HEK293 (cell line): Measurements from ENCODE around the gene RCOR1.
"Not testable (repeated sequence)": the region's sequence is repeated elsewhere in the genome, so short reads cannot be mapped to it uniquely, and the experiment has no call there.

Experiments
- CTCF ChIA-PET: fragments of 350-600 bp; formaldehyde crosslinking; extraction: SDS; loops from one replicate; lab custom pipeline; 2021; ENCODE audit warnings: antibody characterized with exemption; lab: Yijun Ruan, JAX
- POLR2A ChIA-PET: fragments of 300-600 bp; formaldehyde crosslinking; extraction: SDS; loops from one replicate; lab custom pipeline; 2020; ENCODE audit warnings: antibody characterized with exemption, inconsistent platforms; lab: Yijun Ruan, JAX
- H3K27ac ChIP-seq: fragments of 200-500 bp; sonication (Bioruptor generic); 2 replicates; pipeline ENCODE4 v1.5.1; 2014; ENCODE audit warnings: low read depth, low read length, control low read depth, inconsistent platforms; ENCODE audit errors: extremely low read depth
- H3K36me3 ChIP-seq, 2 experiments: fragments of 200-500 bp in 1 of 2; sonication (Bioruptor generic) in 1 of 2; 1 replicate in 1 of 2; 2 replicates in 1 of 2; pipeline ENCODE4 v1.5.1; 2014 to 2017; ENCODE audit warnings: inconsistent platforms in 2 of 2, low read length in 2 of 2; ENCODE audit not compliant: control insufficient read depth in 2 of 2, insufficient read depth in 1 of 2
- H3K4me1 ChIP-seq: fragments of 200-500 bp; sonication (Bioruptor generic); 2 replicates; pipeline ENCODE4 v1.5.1; 2014; ENCODE audit warnings: mild to moderate bottlenecking, low read length, inconsistent platforms; ENCODE audit not compliant: control insufficient read depth, insufficient read depth
- H3K4me3 ChIP-seq: 2 replicates; pipeline ENCODE4 v1.5.1; 2011; ENCODE audit warnings: low read depth, mild to moderate bottlenecking, control low read depth, low read length, moderate library complexity
- H3K9me3 ChIP-seq: fragments of 200-500 bp; sonication (Bioruptor generic); 2 replicates; pipeline ENCODE4 v1.5.1; 2014; ENCODE audit warnings: low read depth, low read length, inconsistent platforms; ENCODE audit not compliant: control insufficient read depth, insufficient read depth
- FEZF1 ChIP-seq: fragments of 450-650 bp; formaldehyde crosslinking; IDR thresholded peaks from 2 replicates; pipeline ENCODE4 v1.5.1; 2016; ENCODE audit warnings: missing biosample characterization, missing genetic modification characterization
- GFI1B ChIP-seq: fragments of 450-650 bp; formaldehyde crosslinking; IDR thresholded peaks from 2 replicates; pipeline ENCODE4 v1.5.1; 2016; ENCODE audit warnings: missing biosample characterization, missing genetic modification characterization
- TSHZ1 ChIP-seq: fragments of 450-650 bp; formaldehyde crosslinking; IDR thresholded peaks from 2 replicates; pipeline ENCODE4 v1.5.1; 2016; ENCODE audit warnings: missing biosample characterization, missing genetic modification characterization, borderline replicate concordance
- YY2 ChIP-seq: fragments of 450-650 bp; formaldehyde crosslinking; IDR thresholded peaks from 2 replicates; pipeline ENCODE4 v1.5.1; 2016; ENCODE audit warnings: missing biosample characterization, missing genetic modification characterization
- ZFP3 ChIP-seq: fragments of 450-650 bp; formaldehyde crosslinking; IDR thresholded peaks from 2 replicates; pipeline ENCODE4 v1.5.1; 2016; ENCODE audit warnings: low read depth, missing biosample characterization, missing genetic modification characterization
- ZNF121 ChIP-seq: fragments of 450-650 bp; formaldehyde crosslinking; IDR thresholded peaks from 2 replicates; pipeline ENCODE4 v1.5.1; 2016; ENCODE audit warnings: missing biosample characterization, missing genetic modification characterization
- ZNF23 ChIP-seq: fragments of 450-650 bp; formaldehyde crosslinking; IDR thresholded peaks from 2 replicates; pipeline ENCODE4 v1.5.1; 2016; ENCODE audit warnings: missing biosample characterization, missing genetic modification characterization, borderline replicate concordance
- ZNF362 ChIP-seq: fragments of 450-650 bp; formaldehyde crosslinking; IDR thresholded peaks from 2 replicates; pipeline ENCODE4 v1.5.1; 2016; ENCODE audit warnings: missing biosample characterization, missing genetic modification characterization
- ZNF501 ChIP-seq: fragments of 450-650 bp; formaldehyde crosslinking; IDR thresholded peaks from 2 replicates; pipeline ENCODE4 v1.5.1; 2016; ENCODE audit warnings: missing biosample characterization, missing genetic modification characterization
- ZNF558 ChIP-seq: fragments of 450-650 bp; formaldehyde crosslinking; IDR thresholded peaks from 2 replicates; pipeline ENCODE4 v1.5.1; 2016; ENCODE audit warnings: missing biosample characterization, missing genetic modification characterization
- ZNF580 ChIP-seq: fragments of 450-650 bp; formaldehyde crosslinking; IDR thresholded peaks from 2 replicates; pipeline ENCODE4 v1.5.1; 2016; ENCODE audit warnings: missing biosample characterization, missing genetic modification characterization
- ZNF600 ChIP-seq: fragments of 450-650 bp; formaldehyde crosslinking; IDR thresholded peaks from 2 replicates; pipeline ENCODE4 v1.5.1; 2016; ENCODE audit warnings: missing biosample characterization, missing genetic modification characterization
- ZNF654 ChIP-seq: fragments of 450-650 bp; formaldehyde crosslinking; IDR thresholded peaks from 2 replicates; pipeline ENCODE4 v1.5.1; 2016; ENCODE audit warnings: low read depth, missing biosample characterization, missing genetic modification characterization
- ZSCAN23 ChIP-seq: fragments of 450-650 bp; formaldehyde crosslinking; IDR thresholded peaks from 2 replicates; pipeline ENCODE4 v1.5.1; 2016; ENCODE audit warnings: missing biosample characterization, missing genetic modification characterization
- TF ChIP-seq, protein P1 (sequence below): fragments of 450-650 bp; formaldehyde crosslinking; IDR thresholded peaks from 2 replicates; pipeline ENCODE4 v1.5.1; 2016; ENCODE audit warnings: missing biosample characterization, missing genetic modification characterization

Gene RCOR1

DNA sequence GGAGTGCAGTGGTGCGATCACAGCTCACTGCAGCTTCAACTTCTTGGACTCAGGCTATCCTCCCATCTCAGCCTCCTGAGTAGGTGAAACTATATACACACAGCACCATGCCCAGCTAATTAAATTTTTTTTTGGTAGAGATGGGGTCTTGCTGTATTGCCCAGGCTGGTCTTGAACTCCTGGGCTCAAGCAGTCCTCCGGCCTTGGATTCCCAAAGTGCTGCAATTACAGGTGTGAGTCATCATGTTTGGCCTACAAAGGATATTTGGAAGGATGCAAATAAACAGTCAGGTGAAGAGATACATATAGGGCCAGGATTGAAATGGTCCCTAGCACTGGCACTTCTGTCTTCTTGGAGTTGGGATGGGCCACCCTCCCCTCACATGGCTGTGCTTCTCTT lies 23.9 kb downstream of the RCOR1 start:
- POLR2A ChIA-PET: no interaction called here
- CTCF ChIA-PET: interaction anchor here (0.7 to 1.0 kb wide), 2 partner anchors 93 to 714 kb away, joined by 3 to 4 read pairs; no protein-coding TSS in a partner anchor
- H3K4me1 ChIP-seq: no peaks in the 10 kb centered on the region

GRCh38 chr14:102616799-102617198 lies 24.4 kb downstream of the RCOR1 start:
- Histone ChIP-seq H3K4me3 (no peak overlapping the region), H3K9me3 (no peaks in the 10 kb centered on the region), H3K27ac (no peak overlapping the region), H3K36me3 (no peaks in the 10 kb centered on the region; a peak in 1 of 3 replicates), H3K4me1 (peaks cover 3% of the 10 kb centered on the region)
- POLR2A ChIA-PET: interaction anchor here (0.6 kb wide), 1 partner anchor 21 kb away, joined by 3 read pairs; no protein-coding TSS in a partner anchor
- CTCF ChIA-PET: interaction anchor here (0.7 to 1.1 kb wide), 2 partner anchors 22 to 713 kb away, joined by 3 to 6 read pairs; no protein-coding TSS in a partner anchor
- TF ChIP-seq ZSCAN23 (tag by site-specific recombination) (no peak), ZFP3 (tag by site-specific recombination) (no peak), ZNF501 (tag by site-specific recombination) (no peak), ZNF558 (tag by site-specific recombination) (no peak)

More for the DNA sequence above, 23.9 kb downstream of the RCOR1 start:
- Histone ChIP-seq H3K27ac (no peak overlapping the region), H3K36me3 (no peaks in the 10 kb centered on the region; a peak in 1 of 3 replicates), H3K9me3 (no peaks in the 10 kb centered on the region), H3K4me3 (no peak overlapping the region)
- TF ChIP-seq GFI1B (tag by site-specific recombination) (no peak), ZNF580 (0 out of 2 replicates have a peak, but pooled peaks have one; percentile 52), ZNF121 (tag by site-specific recombination) (peak; percentile 94), TSHZ1 (no peak), ZNF23 (tag by site-specific recombination) (no peak), ZNF501 (tag by site-specific recombination) (no peak)

DNA sequence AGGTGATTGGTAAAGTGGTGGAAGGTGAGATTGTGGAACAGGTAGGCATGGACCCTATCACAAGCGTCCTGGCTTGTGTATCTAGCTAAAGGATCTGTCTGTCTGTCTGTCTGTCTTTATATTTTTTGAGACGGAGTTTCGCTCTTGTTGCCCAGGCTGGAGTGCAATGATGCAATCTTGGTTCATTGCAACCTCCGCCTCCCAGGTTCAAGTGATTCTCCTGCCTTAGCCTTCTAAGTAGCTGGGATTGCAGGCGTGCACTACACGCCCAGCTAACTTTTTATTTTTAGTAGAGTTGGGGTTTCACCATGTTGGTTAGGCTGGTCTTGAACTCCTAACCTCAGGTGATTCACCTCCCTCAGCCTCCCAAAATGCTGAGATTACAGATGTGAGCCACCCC lies 26.6 kb downstream of the RCOR1 start:
- H3K36me3 ChIP-seq, H3K4me3 ChIP-seq, POLR2A ChIA-PET, H3K9me3 ChIP-seq, H3K4me1 ChIP-seq: not testable (repeated sequence)
- CTCF ChIA-PET: interaction anchor here (0.6 to 1.4 kb wide), 2 partner anchors 34 to 94 kb away, joined by 3 read pairs; no protein-coding TSS in a partner anchor
- TF ChIP-seq ZNF600 (tag by site-specific recombination): 0 out of 2 replicates have a peak, but pooled peaks have one; percentile 17
- TF ChIP-seq, all 188 proteins: peak for 1; not testable (repeated sequence) for 187
- not testable (repeated sequence) for H3K27ac ChIP-seq

GRCh38 chr14:102620413-102620812 lies 28.0 kb downstream of the RCOR1 start:
- Histone ChIP-seq H3K27ac (no peak overlapping the region), H3K4me1 (peaks cover 8% of the 10 kb centered on the region), H3K4me3 (no peak overlapping the region), H3K36me3 (peaks cover 0 to 3% of the 10 kb centered on the region in 2 experiments; a peak in 1 of 3 replicates), H3K9me3 (no peaks in the 10 kb centered on the region)
- CTCF ChIA-PET: interaction anchor here (0.6 kb wide), 1 partner anchor 566 kb away, joined by 3 read pairs; no protein-coding TSS in a partner anchor
- TF ChIP-seq, protein P1, sequence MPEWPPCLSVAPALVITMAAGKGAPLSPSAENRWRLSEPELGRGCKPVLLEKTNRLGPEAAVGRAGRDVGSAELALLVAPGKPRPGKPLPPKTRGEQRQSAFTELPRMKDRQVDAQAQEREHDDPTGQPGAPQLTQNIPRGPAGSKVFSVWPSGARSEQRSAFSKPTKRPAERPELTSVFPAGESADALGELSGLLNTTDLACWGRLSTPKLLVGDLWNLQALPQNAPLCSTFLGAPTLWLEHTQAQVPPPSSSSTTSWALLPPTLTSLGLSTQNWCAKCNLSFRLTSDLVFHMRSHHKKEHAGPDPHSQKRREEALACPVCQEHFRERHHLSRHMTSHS: no peak
- no peak for TF ChIP-seq YY2 (tag by site-specific recombination)
- TF ChIP-seq ZNF501 (tag by site-specific recombination): no peak
- no peak for TF ChIP-seq ZNF654 (tag by site-specific recombination)
- TF ChIP-seq FEZF1 (tag by site-specific recombination): no peak
- no peak for TF ChIP-seq ZNF362 (tag by site-specific recombination)
- TF ChIP-seq, all 188 proteins: peak for 0
- POLR2A ChIA-PET: no interaction called here
